Cardiac fibroblast (primary cell): ENCODE results near the gene RGS3.

Source experiments
- DNase-seq, 2 donors: peaks; one replicate each; pipeline versions ENCODE4 v3.0.0 to v3.0.0-alpha.2; 2010; ENCODE audit warnings: low read depth in 2 of 2
- H3K4me3 ChIP-seq, 2 donors: replicated peaks in 1 of 2; 1 replicate in 1 of 2; 2 replicates in 1 of 2; pipeline ENCODE4 v1.5.1; 2011; ENCODE audit warnings: low read depth in 2 of 2, low read length in 2 of 2, mild to moderate bottlenecking in 2 of 2, moderate library complexity in 1 of 2
- TF ChIP-seq, protein P1 (sequence below): IDR thresholded peaks from one replicate; pipeline ENCODE4 v1.5.1; 2011; ENCODE audit warnings: low read depth, mild to moderate bottlenecking, low read length, inconsistent platforms

The RGS3 gene

DNA sequence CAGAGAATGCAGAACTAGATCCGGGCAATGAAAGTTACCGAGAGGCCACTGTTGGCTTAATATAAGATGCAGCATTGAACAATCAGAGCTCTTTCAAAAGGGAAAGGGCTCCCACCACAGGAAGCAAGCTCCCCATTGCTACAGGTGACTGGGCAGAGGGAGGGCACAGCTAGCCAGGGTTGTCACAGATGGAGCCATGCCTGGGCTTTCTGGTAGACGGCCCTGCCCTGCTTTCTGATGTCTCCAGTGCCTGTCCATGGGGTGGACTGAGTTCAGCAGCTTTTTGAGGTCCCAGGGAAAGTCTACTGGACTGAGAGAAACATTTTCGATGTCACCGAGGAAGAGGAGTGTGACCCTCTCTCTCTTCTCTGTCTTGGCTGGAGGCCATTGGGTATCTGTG lies 14.1 kb downstream of the RGS3 start:
- TF ChIP-seq, protein P1, sequence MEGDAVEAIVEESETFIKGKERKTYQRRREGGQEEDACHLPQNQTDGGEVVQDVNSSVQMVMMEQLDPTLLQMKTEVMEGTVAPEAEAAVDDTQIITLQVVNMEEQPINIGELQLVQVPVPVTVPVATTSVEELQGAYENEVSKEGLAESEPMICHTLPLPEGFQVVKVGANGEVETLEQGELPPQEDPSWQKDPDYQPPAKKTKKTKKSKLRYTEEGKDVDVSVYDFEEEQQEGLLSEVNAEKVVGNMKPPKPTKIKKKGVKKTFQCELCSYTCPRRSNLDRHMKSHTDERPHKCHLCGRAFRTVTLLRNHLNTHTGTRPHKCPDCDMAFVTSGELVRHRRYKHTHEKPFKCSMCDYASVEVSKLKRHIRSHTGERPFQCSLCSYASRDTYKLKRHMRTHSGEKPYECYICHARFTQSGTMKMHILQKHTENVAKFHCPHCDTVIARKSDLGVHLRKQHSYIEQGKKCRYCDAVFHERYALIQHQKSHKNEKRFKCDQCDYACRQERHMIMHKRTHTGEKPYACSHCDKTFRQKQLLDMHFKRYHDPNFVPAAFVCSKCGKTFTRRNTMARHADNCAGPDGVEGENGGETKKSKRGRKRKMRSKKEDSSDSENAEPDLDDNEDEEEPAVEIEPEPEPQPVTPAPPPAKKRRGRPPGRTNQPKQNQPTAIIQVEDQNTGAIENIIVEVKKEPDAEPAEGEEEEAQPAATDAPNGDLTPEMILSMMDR = no peak
- no peak overlapping the region for H3K4me3 ChIP-seq
- no peak for DNase-seq

DNA sequence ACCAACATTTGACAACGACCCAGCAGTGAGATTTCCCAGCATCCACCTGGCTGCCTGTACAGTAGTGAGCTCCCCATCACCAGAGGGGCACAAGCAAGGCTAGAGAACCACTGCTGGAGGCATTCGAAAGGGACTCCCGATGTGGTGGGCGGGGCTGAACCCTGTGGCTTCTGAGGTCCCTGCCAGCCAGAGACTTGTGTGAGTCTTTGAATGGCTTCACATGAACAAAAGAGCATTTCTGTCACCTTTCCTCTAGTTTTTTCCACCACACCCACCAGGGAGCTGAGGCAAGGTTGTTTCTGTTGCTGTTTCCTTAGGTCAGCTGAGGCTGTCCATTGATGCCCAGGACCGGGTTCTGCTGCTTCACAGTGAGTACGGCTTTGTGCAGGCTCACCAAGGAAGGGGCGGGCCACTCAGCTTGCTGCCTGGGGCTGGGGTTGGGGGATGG lies 15.7 kb downstream of the RGS3 start:
- H3K4me3 ChIP-seq = no peak overlapping the region
- TF ChIP-seq, protein P1 = no peak
- DNase-seq = no peak

DNA sequence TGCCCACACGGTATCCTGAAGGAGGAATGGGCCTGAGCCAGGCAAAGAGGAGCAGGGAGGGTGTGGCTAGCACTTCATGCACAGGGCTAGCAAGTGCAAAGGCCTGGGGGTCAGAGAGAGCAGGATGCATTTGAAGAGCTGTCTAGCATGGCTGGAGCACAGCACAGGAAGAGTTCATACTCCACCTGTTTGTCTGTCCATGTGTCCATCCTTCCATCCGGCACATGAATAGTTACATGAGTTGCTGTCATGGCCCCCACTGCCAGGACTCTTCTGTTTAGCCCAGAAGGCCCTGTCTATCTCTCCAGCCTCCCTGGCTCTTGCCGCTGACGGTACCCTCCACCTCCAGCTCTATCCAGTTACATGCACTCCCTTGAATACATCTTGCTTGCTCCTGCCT lies 17.1 kb downstream of the RGS3 start:
- H3K4me3 ChIP-seq = no peak overlapping the region
- no peak for DNase-seq
- TF ChIP-seq, protein P1 = no peak

DNA sequence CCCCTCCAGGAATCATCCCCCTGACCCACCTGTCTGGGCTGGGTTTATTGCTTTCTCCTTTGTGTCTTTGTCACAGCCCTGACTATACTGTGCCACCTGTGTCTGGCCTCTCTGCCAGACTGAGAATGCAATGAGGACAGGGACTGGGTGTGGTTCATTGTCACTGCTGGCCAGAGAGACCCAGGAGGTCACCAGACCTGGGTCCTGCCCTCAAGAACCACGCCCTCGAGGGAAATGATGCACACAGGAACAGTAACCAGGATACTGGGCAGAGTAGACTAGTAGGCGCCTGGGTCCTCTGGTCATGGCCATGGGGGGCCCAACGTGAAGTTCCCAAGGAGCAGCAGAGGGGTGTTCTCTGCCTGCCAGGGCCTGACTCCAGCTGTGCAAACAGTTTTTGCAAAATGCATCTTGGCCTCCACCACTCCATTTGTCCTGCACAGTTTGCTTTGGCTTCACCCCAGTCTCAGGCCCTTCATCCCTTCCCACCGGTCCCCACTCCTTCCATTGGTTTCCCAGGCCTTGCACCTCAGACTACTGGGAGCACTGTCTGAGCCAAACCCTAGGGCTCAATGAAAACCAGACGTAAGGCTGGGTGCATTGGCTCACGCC lies 17.8 kb downstream of the RGS3 start:
- no peak for DNase-seq
- TF ChIP-seq, protein P1 = no peak
- H3K4me3 ChIP-seq = no peak overlapping the region

DNA sequence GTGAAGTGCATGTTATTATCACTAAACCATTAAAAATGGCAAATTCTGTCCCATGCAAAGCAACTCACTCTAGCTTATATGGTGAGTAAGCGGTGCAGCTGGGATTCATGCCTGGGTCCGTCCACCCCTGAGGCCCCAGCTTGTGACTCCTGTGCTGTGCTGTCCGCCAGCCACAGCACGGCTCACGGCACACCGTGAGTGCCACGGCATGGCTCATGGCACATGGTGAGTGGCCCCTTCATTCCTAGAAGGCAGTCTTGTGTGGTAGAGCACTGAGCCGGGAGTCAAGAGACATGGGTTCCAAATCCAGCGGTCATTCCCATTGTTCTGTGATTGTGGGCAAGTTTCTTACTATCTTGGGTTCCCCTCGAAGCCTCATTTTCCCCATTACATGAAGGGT lies 18.8 kb downstream of the RGS3 start:
- TF ChIP-seq, protein P1 = no peak
- H3K4me3 ChIP-seq = no peak overlapping the region
- DNase-seq = no peak

DNA sequence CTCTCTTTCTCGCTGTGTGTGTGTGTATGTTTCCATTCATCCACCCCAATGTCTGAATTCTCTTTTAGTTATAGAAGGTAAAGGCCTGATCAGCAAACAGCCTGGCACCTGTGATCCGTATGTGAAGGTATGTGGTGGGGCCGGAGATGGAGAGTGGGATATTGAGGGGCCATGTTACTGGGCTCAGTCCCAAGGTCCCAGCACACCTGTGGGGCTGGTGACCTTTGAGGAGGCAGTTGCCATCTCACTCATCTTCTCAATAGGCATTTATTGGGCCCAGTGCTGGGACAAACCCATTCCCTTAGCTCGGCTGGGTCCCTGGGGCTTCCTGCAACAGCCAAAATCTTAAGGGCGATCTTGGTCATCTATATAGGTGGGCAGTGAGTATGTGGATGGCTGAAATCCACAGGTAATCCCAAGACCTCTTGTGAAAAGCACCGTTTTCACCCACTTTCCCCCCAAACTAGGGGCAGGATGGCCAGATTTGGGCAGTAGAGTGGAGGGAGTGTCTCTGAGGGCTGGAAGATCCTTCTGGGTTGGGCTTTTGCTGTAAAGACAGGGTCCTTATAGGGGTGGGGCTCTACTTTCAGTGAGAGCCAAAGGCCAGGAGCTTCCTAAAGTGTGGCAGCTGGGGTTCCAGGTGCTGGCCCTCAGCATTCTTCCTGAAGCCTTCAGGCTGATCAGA lies 19.6 kb downstream of the RGS3 start:
- DNase-seq = no peak
- TF ChIP-seq, protein P1 = no peak
- H3K4me3 ChIP-seq = no peak overlapping the region
